ENCODE data around the gene LIMS1. TPM values are rescaled to one million over a fixed set of nuclear protein-coding genes. Genes with fewer than 3 reads are reported as not detected.
A peak's percentile ranks its signal among the peaks of the same experiment; 100 is the strongest.

The LIMS1 gene
- total and polyA plus RNA-seq, 2 donors (not counting 1 experiment from before 2014, with no cell fraction given): 14.0 to 22.1 TPM

DNA sequence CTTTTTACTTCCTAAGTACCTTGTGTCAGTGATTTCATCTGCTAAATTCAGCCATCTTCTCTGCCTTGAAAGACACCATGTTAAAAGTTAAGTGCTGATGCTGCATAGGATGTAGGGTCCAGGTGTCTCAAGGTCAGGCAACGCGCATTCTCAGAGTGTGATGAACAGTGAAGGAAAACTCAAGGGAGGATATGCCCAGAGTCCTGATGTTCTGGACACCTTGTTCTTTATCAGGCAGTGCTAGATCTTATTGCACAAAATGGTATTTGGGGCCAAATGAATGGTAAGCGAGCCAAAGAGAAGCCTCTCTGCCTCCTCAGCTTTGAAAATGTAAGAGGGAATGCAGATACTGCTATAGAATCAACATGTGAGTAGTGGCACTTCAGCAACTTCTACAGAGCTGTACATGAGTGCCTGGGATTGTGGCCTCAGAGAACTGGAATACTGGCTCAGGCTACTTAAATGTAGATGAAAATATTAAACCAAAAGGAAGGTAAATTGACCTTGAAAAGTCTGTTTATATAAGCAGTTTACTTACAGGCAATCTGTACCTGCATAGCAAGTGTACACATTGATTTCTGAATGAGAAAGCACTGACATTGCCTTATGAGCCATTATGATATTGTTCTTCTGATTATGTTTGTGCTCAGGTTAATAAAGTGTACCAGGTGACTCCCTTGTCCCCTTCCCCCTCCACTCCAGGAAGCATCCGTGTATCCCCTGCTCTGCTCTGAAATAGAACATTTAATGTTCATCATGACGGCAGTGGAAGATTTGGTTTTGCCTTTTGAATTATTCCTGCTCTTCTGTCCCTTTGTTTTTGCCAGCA is 98.3 kb downstream of the LIMS1 start:
- H3K27ac Mint-ChIP-seq: no peak overlapping the region
- ChIA-PET CTCF (interaction anchor here (0.6 to 10.6 kb wide), 6 partner anchors 12 to 48 kb away, joined by 3 to 290 read pairs (median 4); no protein-coding TSS in a partner anchor), POLR2A (no interaction called here)
- H3K4me1 ChIP-seq (ENCODE audit: control insufficient read depth in 2 of 2, insufficient read depth in 2 of 2, low read length in 2 of 2): peaks cover 32 to 36% of the 10 kb centered on the region in 2 donors
- H3K9me3 ChIP-seq (ENCODE audit: control extremely low read depth in 1 of 3, control insufficient read depth in 2 of 3, insufficient read depth in 1 of 3, low read length in 2 of 3): no peaks in the 10 kb centered on the region
- no peaks in the 10 kb centered on the region for H3K36me3 ChIP-seq (replicated peaks in 1 of 2; ENCODE audit: control extremely low read depth in 1 of 2, control insufficient read depth in 1 of 2, extremely low read depth in 1 of 2, insufficient read depth in 2 of 2, low read length in 1 of 2)
- H3K27ac ChIP-seq (ENCODE audit: low read length in 2 of 2): no peak overlapping the region
- peaks cover 47% of the 10 kb centered on the region for H4K20me1 ChIP-seq (ENCODE audit: control insufficient read depth, insufficient read depth, low read length, poor library complexity, severe bottlenecking)
- no peaks in the 10 kb centered on the region for H3K9me3 Mint-ChIP-seq (ENCODE audit: insufficient read depth)
- intact Hi-C loops (cut with micrococcal nuclease): no loop called here
- H2AFZ ChIP-seq (ENCODE audit: insufficient read depth, low read depth, low read length, poor library complexity, severe bottlenecking): no peak overlapping the region
- H3K4me3 Mint-ChIP-seq: peak overlapping the region; percentile 15
- no peak overlapping the region for H3K4me3 ChIP-seq (ENCODE audit: control extremely low read depth in 1 of 5, extremely low read depth in 1 of 5, insufficient read depth in 1 of 5, low read depth in 2 of 5, low read length in 4 of 5)
- H3K79me2 ChIP-seq (ENCODE audit: control insufficient read depth, insufficient read depth, low read length): peaks cover 94% of the 10 kb centered on the region
- peak overlapping the region; percentile 52 for H3K4me2 ChIP-seq (replicated peaks; ENCODE audit: low read depth, low read length, poor library complexity, severe bottlenecking)
- DNase-seq (no peak), ATAC-seq (ENCODE audit: low read depth) (no peak)
- H3K9ac ChIP-seq (ENCODE audit: low read length): no peak overlapping the region
- H3K27me3 ChIP-seq (replicated peaks in 1 of 4; ENCODE audit: control extremely low read depth in 1 of 4, control insufficient read depth in 3 of 4, insufficient read depth in 4 of 4, low read length in 3 of 4): no peaks in the 10 kb centered on the region
- 100% methylated on average over 3 of the region's 5 CpGs for WGBS (ENCODE audit: insufficient coverage)
- peaks cover 5% of the 10 kb centered on the region for H3K27me3 Mint-ChIP-seq
- H3K4me1 Mint-ChIP-seq: peaks cover 49% of the 10 kb centered on the region
- no peak for TF ChIP-seq EZH2 (IDR thresholded peaks at IDR 0.05; ENCODE audit: borderline replicate concordance, insufficient read depth, low read depth, low read length, poor library complexity, severe bottlenecking)
- TF ChIP-seq, protein P1, sequence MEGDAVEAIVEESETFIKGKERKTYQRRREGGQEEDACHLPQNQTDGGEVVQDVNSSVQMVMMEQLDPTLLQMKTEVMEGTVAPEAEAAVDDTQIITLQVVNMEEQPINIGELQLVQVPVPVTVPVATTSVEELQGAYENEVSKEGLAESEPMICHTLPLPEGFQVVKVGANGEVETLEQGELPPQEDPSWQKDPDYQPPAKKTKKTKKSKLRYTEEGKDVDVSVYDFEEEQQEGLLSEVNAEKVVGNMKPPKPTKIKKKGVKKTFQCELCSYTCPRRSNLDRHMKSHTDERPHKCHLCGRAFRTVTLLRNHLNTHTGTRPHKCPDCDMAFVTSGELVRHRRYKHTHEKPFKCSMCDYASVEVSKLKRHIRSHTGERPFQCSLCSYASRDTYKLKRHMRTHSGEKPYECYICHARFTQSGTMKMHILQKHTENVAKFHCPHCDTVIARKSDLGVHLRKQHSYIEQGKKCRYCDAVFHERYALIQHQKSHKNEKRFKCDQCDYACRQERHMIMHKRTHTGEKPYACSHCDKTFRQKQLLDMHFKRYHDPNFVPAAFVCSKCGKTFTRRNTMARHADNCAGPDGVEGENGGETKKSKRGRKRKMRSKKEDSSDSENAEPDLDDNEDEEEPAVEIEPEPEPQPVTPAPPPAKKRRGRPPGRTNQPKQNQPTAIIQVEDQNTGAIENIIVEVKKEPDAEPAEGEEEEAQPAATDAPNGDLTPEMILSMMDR (IDR thresholded peaks at IDR 0.05): no peak

DNA sequence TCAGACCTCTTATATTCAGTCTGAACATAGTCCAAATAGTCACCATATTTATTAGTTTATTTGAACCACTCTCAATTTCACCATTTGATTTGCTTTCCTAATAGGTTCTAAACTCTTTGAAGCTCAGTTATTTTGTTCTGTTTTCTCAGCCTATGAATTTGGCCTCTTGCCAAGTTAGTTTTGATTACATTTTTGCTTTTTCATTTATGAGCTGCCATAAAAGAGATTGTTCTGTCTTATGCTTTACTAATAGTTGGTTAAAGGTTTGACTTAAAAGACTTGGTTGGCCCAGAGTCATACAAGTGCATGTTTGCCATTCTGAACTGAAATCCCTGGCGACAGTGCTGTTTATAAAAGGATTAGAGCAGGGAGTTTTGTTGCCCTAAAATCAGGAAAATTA is 99.1 kb downstream of the LIMS1 start:
- Histone ChIP-seq H3K4me3 (ENCODE audit: control extremely low read depth in 1 of 5, extremely low read depth in 1 of 5, insufficient read depth in 1 of 5, low read depth in 2 of 5, low read length in 4 of 5) (no peak overlapping the region), H3K79me2 (ENCODE audit: control insufficient read depth, insufficient read depth, low read length) (peaks cover 94% of the 10 kb centered on the region), H3K9ac (ENCODE audit: low read length) (no peak overlapping the region), H3K27ac (ENCODE audit: low read length in 2 of 2) (no peak overlapping the region), H3K27me3 (replicated peaks in 1 of 4; ENCODE audit: control extremely low read depth in 1 of 4, control insufficient read depth in 3 of 4, insufficient read depth in 4 of 4, low read length in 3 of 4) (no peaks in the 10 kb centered on the region), H3K4me1 (ENCODE audit: control insufficient read depth in 2 of 2, insufficient read depth in 2 of 2, low read length in 2 of 2) (peaks cover 32 to 36% of the 10 kb centered on the region in 2 donors), H3K4me2 (replicated peaks; ENCODE audit: low read depth, low read length, poor library complexity, severe bottlenecking) (no peak overlapping the region), H3K9me3 (ENCODE audit: control extremely low read depth in 1 of 3, control insufficient read depth in 2 of 3, insufficient read depth in 1 of 3, low read length in 2 of 3) (no peaks in the 10 kb centered on the region), H2AFZ (ENCODE audit: insufficient read depth, low read depth, low read length, poor library complexity, severe bottlenecking) (no peak overlapping the region), H3K36me3 (replicated peaks in 1 of 2; ENCODE audit: control extremely low read depth in 1 of 2, control insufficient read depth in 1 of 2, extremely low read depth in 1 of 2, insufficient read depth in 2 of 2, low read length in 1 of 2) (no peaks in the 10 kb centered on the region), H4K20me1 (ENCODE audit: control insufficient read depth, insufficient read depth, low read length, poor library complexity, severe bottlenecking) (peaks cover 47% of the 10 kb centered on the region)
- POLR2A ChIA-PET: no interaction called here
- Mint-ChIP-seq H3K27me3 (peaks cover 5% of the 10 kb centered on the region), H3K4me3 (no peak overlapping the region), H3K4me1 (peaks cover 45% of the 10 kb centered on the region), H3K9me3 (ENCODE audit: insufficient read depth) (no peaks in the 10 kb centered on the region), H3K27ac (no peak overlapping the region)
- ATAC-seq (ENCODE audit: low read depth) (no peak), DNase-seq (no peak)
- CTCF ChIA-PET: interaction anchor here (0.9 to 10.6 kb wide), 7 partner anchors 8 to 100 kb away, joined by 3 to 290 read pairs (median 38); no protein-coding TSS in a partner anchor
- intact Hi-C loops (cut with micrococcal nuclease): no loop called here
- no peak for TF ChIP-seq EZH2 (IDR thresholded peaks at IDR 0.05; ENCODE audit: borderline replicate concordance, insufficient read depth, low read depth, low read length, poor library complexity, severe bottlenecking)
- TF ChIP-seq, protein P1 (IDR thresholded peaks at IDR 0.05): no peak
- no CpG with 5 or more reads among the region's 1 CpG for WGBS (ENCODE audit: insufficient coverage)

All from B cell (primary cell).